GM18502 (cell line): Measurements from ENCODE around the gene SZT2.

ENCODE experiments used
- ATAC-seq: cut with Tn5 transposase; IDR thresholded peaks from one replicate; pipeline ENCODE4 v1.9.1; 2021; ENCODE audit warnings: mild to moderate bottlenecking; ENCODE audit not compliant: unreplicated experiment, poor library complexity

Gene SZT2

GRCh38 chr1:43389326-43390313 is at the start of gene SZT2, which contains the start of gene MED8:
SZT2 (plus strand) TSS chr1:43389899; CDS start chr1:43389969, 70 bp downstream.
MED8 (minus strand) TSS chr1:43389800; CDS start chr1:43389764, 36 bp downstream.
- ATAC-seq, result peak; percentile 93

GRCh38 chr1:43340559-43340958 is 49.1 kb upstream of the SZT2 start:
- ATAC-seq, result no peak

- ATAC-seq, result no peak
These were observed 45.3 kb upstream of the SZT2 start for GRCh38 chr1:43344267-43344850.

- no peak for ATAC-seq
These were observed 44.6 kb upstream of the SZT2 start for GRCh38 chr1:43345120-43345519.

GRCh38 chr1:43346636-43347035 is 43.1 kb upstream of the SZT2 start:
- no peak for ATAC-seq

GRCh38 chr1:43348343-43348808 is 41.3 kb upstream of the SZT2 start:
- ATAC-seq, result no peak

GRCh38 chr1:43348809-43349593 is 40.7 kb upstream of the SZT2 start:
- no peak for ATAC-seq

- no peak for ATAC-seq
These were observed 39.9 kb upstream of the SZT2 start for GRCh38 chr1:43349594-43350306.

- ATAC-seq, result no peak
These were observed 38.7 kb upstream of the SZT2 start for GRCh38 chr1:43350976-43351375.

GRCh38 chr1:43351421-43352350 is 38.0 kb upstream of the SZT2 start:
- no peak for ATAC-seq

- ATAC-seq, result no peak
These were observed 37.4 kb upstream of the SZT2 start for GRCh38 chr1:43352351-43352705.

GRCh38 chr1:43352881-43353280 is 36.8 kb upstream of the SZT2 start:
- ATAC-seq, result no peak

- ATAC-seq, result no peak
These were observed 35.2 kb upstream of the SZT2 start for GRCh38 chr1:43354471-43354870.

- no peak for ATAC-seq
These were observed 34.8 kb upstream of the SZT2 start for GRCh38 chr1:43354936-43355335.

GRCh38 chr1:43357251-43357650 is 32.4 kb upstream of the SZT2 start:
- no peak for ATAC-seq

- ATAC-seq, result peak; percentile 15
These were observed 31.5 kb upstream of the SZT2 start for GRCh38 chr1:43358121-43358745.

GRCh38 chr1:43358746-43359693 is 30.7 kb upstream of the SZT2 start, which contains the start of gene CDC20:
CDC20 (plus strand) TSS chr1:43358981; CDS start chr1:43359216, 235 bp downstream.
- ATAC-seq, result peak; percentile 93
